HepG2 (cell line): ENCODE results near the gene C11orf24. TPM values are rescaled to one million over a fixed set of nuclear protein-coding genes. Genes with fewer than 3 reads are reported as not detected.

ENCODE experiments used
- ATAC-seq: fragments of 200-7000 bp; cut with Tn5 transposase; 3 replicates; pipeline ENCODE4 v1.9.1; 2020; ENCODE audit warnings: mild to moderate bottlenecking, moderate library complexity
- BruUV-seq: library from RNA; stranded (reverse); fragments of 400-500 nt; replicated peaks from 2 replicates; lab custom pipeline; 2021; lab: Mats Ljungman, UMichigan
- CTCF ChIA-PET: fragments of 300-600 bp; formaldehyde crosslinking; extraction: SDS; loops from one replicate; lab custom pipeline; 2021; ENCODE audit warnings: low total read pairs, inconsistent platforms, low intra/inter-chr PET ratio; lab: Yijun Ruan, JAX
- POLR2A ChIA-PET: fragments of 350-600 bp; sonication (Branson Sonifier 250); formaldehyde crosslinking; loops from one replicate; lab custom pipeline; 2020; ENCODE audit warnings: antibody characterized with exemption, inconsistent platforms; lab: Yijun Ruan, JAX
- DNase-seq: peaks from one replicate; pipeline ENCODE4 v3.0.0-alpha.2; 2015; ENCODE audit warnings: low spot score
- FAIRE-seq: peaks from 3 replicates; lab custom pipeline; 2011; peaks lifted over from hg19 to GRCh38; lab: Jason Lieb, UNC
- H2AFZ ChIP-seq: one replicate; pipeline ENCODE4 v1.6.1; 2011; ENCODE audit warnings: low read length, inconsistent platforms
- H3K27ac ChIP-seq: fragments of 300-600 bp; 3 replicates; pipeline ENCODE4 v1.8.0; 2011; ENCODE audit warnings: mixed run types, mild to moderate bottlenecking, mixed read lengths, low read length, inconsistent platforms; ENCODE audit not compliant: insufficient read depth; ENCODE audit errors: extremely low read length
- H3K27me3 ChIP-seq, 2 experiments: fragments of 200-600 bp in 1 of 2; 2 replicates in 1 of 2; 3 replicates in 1 of 2; pipeline versions ENCODE4 v1.6.0 to v1.8.0; 2011; ENCODE audit warnings: low read length in 2 of 2, mild to moderate bottlenecking in 2 of 2, moderate library complexity in 2 of 2, inconsistent platforms in 1 of 2; ENCODE audit not compliant: insufficient read depth in 2 of 2, control insufficient read depth in 1 of 2
- H3K36me3 ChIP-seq, 2 experiments: fragments of 200-600 bp in 1 of 2; replicated peaks in 1 of 2; 2 replicates in 1 of 2; 3 replicates in 1 of 2; pipeline versions ENCODE4 v1.5.1 to v1.8.0; 2011; ENCODE audit warnings: low read length in 2 of 2, inconsistent platforms in 1 of 2; ENCODE audit not compliant: insufficient read depth in 2 of 2, control insufficient read depth in 1 of 2
- H3K4me1 ChIP-seq: 2 replicates; pipeline ENCODE4 v1.5.1; 2012; ENCODE audit warnings: low read length, inconsistent platforms; ENCODE audit not compliant: insufficient read depth
- H3K4me2 ChIP-seq: 2 replicates; pipeline ENCODE4 v1.6.0; 2011; ENCODE audit warnings: low read depth, low read length, inconsistent platforms
- H3K4me3 ChIP-seq, 3 experiments: fragments of 200-600 bp in 1 of 3; sonication (generic), shearing (Covaris generic) in 1 of 3; replicated peaks in 1 of 3; 2 replicates each; pipeline ENCODE4 v1.5.1; 2011 to 2016; ENCODE audit warnings: low read length in 3 of 3, inconsistent platforms in 2 of 3, low read depth in 2 of 3, mild to moderate bottlenecking in 2 of 3, control low read depth in 1 of 3, mixed read lengths in 1 of 3; ENCODE audit not compliant: insufficient read depth in 1 of 3
- H3K79me2 ChIP-seq: one replicate; pipeline ENCODE4 v1.6.1; 2011; ENCODE audit warnings: low read length, inconsistent platforms; ENCODE audit not compliant: insufficient read depth
- H3K9ac ChIP-seq: 2 replicates; pipeline ENCODE4 v1.6.0; 2011; ENCODE audit warnings: mild to moderate bottlenecking, low read depth, low read length, inconsistent platforms; ENCODE audit not compliant: insufficient read depth
- H3K9me3 ChIP-seq: 2 replicates; pipeline ENCODE4 v1.5.1; 2012; ENCODE audit warnings: mild to moderate bottlenecking, low read length
- H4K20me1 ChIP-seq: 2 replicates; pipeline ENCODE4 v1.6.0; 2011; ENCODE audit warnings: inconsistent platforms, mild to moderate bottlenecking, low read length, moderate library complexity; ENCODE audit not compliant: insufficient read depth
- BCL6 ChIP-seq: IDR thresholded peaks from 2 replicates; pipeline ENCODE4 v1.6.1; 2016; ENCODE audit warnings: missing genetic modification reagents, missing compliant biosample characterization
- CHD2 ChIP-seq: IDR thresholded peaks from 2 replicates; pipeline ENCODE4 v1.6.1; 2011; ENCODE audit warnings: low read depth, low read length, improper control_type of control experiment
- GTF2F1 ChIP-seq: fragments of 150-350 bp; IDR thresholded peaks from 2 replicates; pipeline ENCODE4 v1.6.1; 2014; ENCODE audit warnings: low read length
- NFYB ChIP-seq: sonication (generic); formaldehyde crosslinking; IDR thresholded peaks from 2 replicates; pipeline ENCODE4 v1.4.0; 2020; ENCODE audit warnings: missing genetic modification reagents
- PRDM15 ChIP-seq: sonication (generic); formaldehyde crosslinking; IDR thresholded peaks from 2 replicates; pipeline ENCODE4 v1.4.0; 2020; ENCODE audit warnings: missing genetic modification reagents
- SP5 ChIP-seq: IDR thresholded peaks from 2 replicates; pipeline ENCODE4 v1.6.1; 2016; ENCODE audit warnings: low read depth, borderline replicate concordance
- SRSF1 ChIP-seq: fragments of 200-400 bp; formaldehyde crosslinking; optimal IDR thresholded peaks from 2 replicates; pipeline ENCODE3; 2017; ENCODE audit warnings: mild to moderate bottlenecking, low read depth, low read length, moderate library complexity
- TOE1 ChIP-seq: sonication (generic); formaldehyde crosslinking; IDR thresholded peaks from 2 replicates; pipeline ENCODE4 v1.4.0; 2020; ENCODE audit warnings: mild to moderate bottlenecking, missing genetic modification reagents
- ZNF597 ChIP-seq: sonication (generic); formaldehyde crosslinking; IDR thresholded peaks from 2 replicates; pipeline ENCODE4 v1.5.0; 2020; ENCODE audit warnings: missing genetic modification reagents
- ZNF713 ChIP-seq: sonication (generic); formaldehyde crosslinking; IDR thresholded peaks from 2 replicates; pipeline ENCODE4 v1.4.0; 2020; ENCODE audit warnings: mild to moderate bottlenecking, missing genetic modification reagents
- ZNF770 ChIP-seq: sonication (generic); formaldehyde crosslinking; IDR thresholded peaks from 2 replicates; pipeline ENCODE4 v1.5.0; 2020; ENCODE audit warnings: mild to moderate bottlenecking, missing genetic modification reagents
- WGBS: methylation state at CpG from one replicate; pipeline ENCODE4 v1.1.6; 2017; ENCODE audit warnings: low lambda C conversion rate; 5-methylcytosine and 5-hydroxymethylcytosine counted together
- in situ Hi-C: cut with HindIII; loops from 2 replicates; pipeline ENCODE4 v1.10.0; 2017; ENCODE audit warnings: low pct_unique_long_range_greater_than_20kb; ENCODE audit not compliant: extremely low pct_ligation_motif_present
- intact Hi-C: fragments of 100-400 bp; cut with micrococcal nuclease; formaldehyde crosslinking; loops from one replicate; pipeline ENCODE4 v1.10.0; 2022; ENCODE audit not compliant: unreplicated experiment
- polyA plus RNA-seq, 8 experiments: library from polyadenylated mRNA; depleted of rRNA in 3 of 8; stranded (reverse) in 7 of 8; unstranded in 1 of 8; fragments of >200 nt; fragmentation: Illumina TruSeq in 4 of 8; extraction: Trizol in 4 of 8; gene quantifications; 2 replicates each; pipeline versions ENCODE4 v1.2.1 to v1.2.3, GENCODE V29; 2011 to 2016; ENCODE audit warnings: low read depth in 4 of 8, missing spikeins in 1 of 8, mixed read lengths in 1 of 8; ENCODE audit not compliant: insufficient read depth in 1 of 8
- total RNA-seq, 5 experiments: library from RNA; depleted of rRNA; stranded (reverse); fragments of >200 nt; fragmentation: Illumina TruSeq; extraction: Trizol; gene quantifications; 2 replicates each; pipeline ENCODE4 v1.2.3, GENCODE V29; 2016; ENCODE audit warnings: low read depth in 1 of 5

C11orf24 gene
- total and polyA plus RNA-seq, 2 of the 13 experiments (the other 11 are each of a cell fraction or from before 2014, with no cell fraction given): 52.9 to 55.5 TPM

GRCh38 chr11:68229601-68230000, 42.2 kb downstream of the C11orf24 start (continued):
- TF ChIP-seq ZNF713 (CRISPR knock-in tag): no peak
- no peak for TF ChIP-seq CHD2
- no peak for TF ChIP-seq BCL6 (CRISPR knock-in tag)
- no peak for TF ChIP-seq TOE1 (CRISPR knock-in tag)
- TF ChIP-seq ZNF597: no peak
- no peak for TF ChIP-seq SRSF1
- TF ChIP-seq SP5: no peak

GRCh38 chr11:68226421-68226820, 45.4 kb downstream of the C11orf24 start:
- WGBS: 66% methylated on average over 8 of the region's 9 CpGs
- no peak for TF ChIP-seq ZNF770 (CRISPR knock-in tag)
- no peak for TF ChIP-seq NFYB (CRISPR knock-in tag)
- no peak for TF ChIP-seq PRDM15
- TF ChIP-seq GTF2F1: no peak
- TF ChIP-seq, all 625 proteins: peak for 0
- H3K27ac ChIP-seq: no peak overlapping the region
- no peak overlapping the region for H3K9ac ChIP-seq
- H3K9me3 ChIP-seq: peaks cover 12% of the 10 kb centered on the region
- no peaks in the 10 kb centered on the region for H3K4me1 ChIP-seq
- no peaks in the 10 kb centered on the region for H4K20me1 ChIP-seq
- H2AFZ ChIP-seq: no peak overlapping the region
- no peaks in the 10 kb centered on the region for H3K36me3 ChIP-seq
- peaks cover 0 to 11% of the 10 kb centered on the region in 2 experiments; a peak in 4 of 5 replicates for H3K27me3 ChIP-seq
- ChIA-PET CTCF (no interaction called here), POLR2A (no interaction called here)
- no peaks in the 10 kb centered on the region for H3K79me2 ChIP-seq
- FAIRE-seq: no peak
- ATAC-seq: no peak
- no peak for DNase-seq
- in situ Hi-C loops: no loop called here
- intact Hi-C loops: no loop called here
- no TSS peak for BruUV-seq
- H3K4me2 ChIP-seq: no peak overlapping the region
- H3K4me3 ChIP-seq: no peak overlapping the region
